SU-DHL-6 (cell line): ENCODE data around the gene CAGE1.

Experiments used
- EZH2phosphoT487 ChIP-seq: fragments of 200-600 bp; sonication (generic), shearing (Covaris generic); conservative IDR thresholded peaks from 2 replicates; pipeline ENCODE4 v1.6.1; 2018; ENCODE audit warnings: mild to moderate bottlenecking, antibody characterized with exemption, low read length, moderate library complexity, mixed read lengths
- TF ChIP-seq, protein P1 (sequence below): fragments of 200-600 bp; sonication (generic); IDR thresholded peaks from one replicate; pipeline ENCODE4 v1.5.1; 2017; ENCODE audit warnings: antibody characterized with exemption, mild to moderate bottlenecking, low read length, moderate library complexity; ENCODE audit not compliant: insufficient read depth, poor library complexity, severe bottlenecking

DNA sequence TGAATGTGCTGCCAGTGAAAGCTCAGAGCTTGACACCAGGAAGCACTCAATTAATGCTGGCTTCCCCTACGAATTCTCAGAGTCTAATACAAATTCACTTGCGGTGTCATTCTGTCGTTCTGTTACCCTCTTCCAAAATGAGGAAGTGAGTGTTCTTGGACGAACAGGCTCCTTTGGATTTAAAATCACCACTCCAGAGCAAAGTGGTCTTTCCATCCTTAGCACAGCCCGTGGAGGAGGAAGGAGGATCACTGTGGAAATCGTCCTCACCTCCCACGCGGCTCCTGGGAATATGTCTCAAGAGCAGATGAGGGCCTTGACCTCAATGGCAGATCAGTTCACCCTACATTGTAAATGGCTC, 41.8 kb upstream of the CAGE1 start:
- TF ChIP-seq, protein P1, sequence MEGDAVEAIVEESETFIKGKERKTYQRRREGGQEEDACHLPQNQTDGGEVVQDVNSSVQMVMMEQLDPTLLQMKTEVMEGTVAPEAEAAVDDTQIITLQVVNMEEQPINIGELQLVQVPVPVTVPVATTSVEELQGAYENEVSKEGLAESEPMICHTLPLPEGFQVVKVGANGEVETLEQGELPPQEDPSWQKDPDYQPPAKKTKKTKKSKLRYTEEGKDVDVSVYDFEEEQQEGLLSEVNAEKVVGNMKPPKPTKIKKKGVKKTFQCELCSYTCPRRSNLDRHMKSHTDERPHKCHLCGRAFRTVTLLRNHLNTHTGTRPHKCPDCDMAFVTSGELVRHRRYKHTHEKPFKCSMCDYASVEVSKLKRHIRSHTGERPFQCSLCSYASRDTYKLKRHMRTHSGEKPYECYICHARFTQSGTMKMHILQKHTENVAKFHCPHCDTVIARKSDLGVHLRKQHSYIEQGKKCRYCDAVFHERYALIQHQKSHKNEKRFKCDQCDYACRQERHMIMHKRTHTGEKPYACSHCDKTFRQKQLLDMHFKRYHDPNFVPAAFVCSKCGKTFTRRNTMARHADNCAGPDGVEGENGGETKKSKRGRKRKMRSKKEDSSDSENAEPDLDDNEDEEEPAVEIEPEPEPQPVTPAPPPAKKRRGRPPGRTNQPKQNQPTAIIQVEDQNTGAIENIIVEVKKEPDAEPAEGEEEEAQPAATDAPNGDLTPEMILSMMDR: no peak
- no peak for TF ChIP-seq EZH2phosphoT487
